ENCODE results near the gene CSK.

Gene CSK

GRCh38 chr15:74787251-74788041, 5.6 kb downstream of the CSK start:
- no peak for DNase-seq (ENCODE audit: low read depth in 2 of 2)

GRCh38 chr15:74788042-74788682, 6.3 kb downstream of the CSK start:
- no peak for DNase-seq (ENCODE audit: low read depth in 2 of 2)

- DNase-seq (ENCODE audit: low read depth in 2 of 2), result no peak
Observed at GRCh38 chr15:74788683-74789151, 6.8 kb downstream of the CSK start.

- DNase-seq (ENCODE audit: low read depth in 2 of 2), result no peak
Observed at GRCh38 chr15:74789171-74789631, 7.3 kb downstream of the CSK start.

GRCh38 chr15:74789741-74790079, 7.8 kb downstream of the CSK start:
- no peak for DNase-seq (ENCODE audit: low read depth in 2 of 2)

- no peak for DNase-seq (ENCODE audit: low read depth in 2 of 2)
Observed at GRCh38 chr15:74790080-74790916, 8.4 kb downstream of the CSK start.

- no peak for DNase-seq (ENCODE audit: low read depth in 2 of 2)
Observed at GRCh38 chr15:74791007-74791406, 9.1 kb downstream of the CSK start.

GRCh38 chr15:74791667-74792066, 9.8 kb downstream of the CSK start:
- DNase-seq (ENCODE audit: low read depth in 2 of 2), result no peak

- DNase-seq (ENCODE audit: low read depth in 2 of 2), result no peak
Observed at GRCh38 chr15:74792227-74793016, 10.5 kb downstream of the CSK start.

GRCh38 chr15:74793135-74794028, 11.5 kb downstream of the CSK start:
- DNase-seq (ENCODE audit: low read depth in 2 of 2), result no peak

GRCh38 chr15:74794248-74794969, 12.5 kb downstream of the CSK start:
- DNase-seq (ENCODE audit: low read depth in 2 of 2), result no peak

- DNase-seq (ENCODE audit: low read depth in 2 of 2), result no peak
Observed at GRCh38 chr15:74794970-74795349, 13.1 kb downstream of the CSK start.

- DNase-seq (ENCODE audit: low read depth in 2 of 2), result no peak
Observed at GRCh38 chr15:74795966-74796625, 14.2 kb downstream of the CSK start.

- DNase-seq (ENCODE audit: low read depth in 2 of 2), result no peak
Observed at GRCh38 chr15:74798388-74799254, 16.7 kb downstream of the CSK start.

GRCh38 chr15:74799255-74799855, 17.5 kb downstream of the CSK start:
- no peak for DNase-seq (ENCODE audit: low read depth in 2 of 2)

GRCh38 chr15:74799856-74800558, 18.1 kb downstream of the CSK start:
- no peak for DNase-seq (ENCODE audit: low read depth in 2 of 2)

GRCh38 chr15:74800559-74801094, 18.7 kb downstream of the CSK start:
- DNase-seq (ENCODE audit: low read depth in 2 of 2), result no peak
